Sciatic nerve (tissue), 2 donors: ENCODE data around the gene PCDH12. TPM values are rescaled to one million over a fixed set of nuclear protein-coding genes. Genes with fewer than 3 reads are reported as not detected.
A peak's percentile ranks its signal among the peaks of the same experiment; 100 is the strongest.

Experiments used
- ATAC-seq: fragments of 200-7000 bp; cut with Tn5 transposase; one replicate; pipeline ENCODE4 v1.9.1; 2020; ENCODE audit warnings: mild to moderate bottlenecking, moderate library complexity
- DNase-seq: peaks from one replicate; pipeline ENCODE4 v3.0.0-alpha.2; 2020; ENCODE audit warnings: low spot score
- intact Hi-C: fragments of 100-400 bp; cut with DNase I; formaldehyde crosslinking; loops from one replicate; pipeline ENCODE4 v1.14.2; 2022
- total RNA-seq: library from RNA; stranded (reverse); fragmentation: NEBNext Ultra II Directional; extraction: Animal tissue kit (Norgen Biotek cat#: 25700); gene quantifications from one replicate; pipeline ENCODE4 v1.2.1, GENCODE V29; 2021
- donor health status: DM: no; HTN: no; CAD: no.
- donor health status: DM: no; HTN: no; CAD: no.

PCDH12 gene
- total RNA-seq, 1 donor from 2014 or later: 7.0 TPM

GRCh38 chr5:141968914-141969608 is 11.1 kb upstream of the PCDH12 start, which contains the start of gene RNF14:
TSS of gene RNF14 (plus strand) at chr5:141969105. CDS start at chr5:141973589, 4,484 bp downstream.
- DNase-seq (peak; percentile 95), ATAC-seq (peak; percentile 99)
- intact Hi-C loops: loop anchor here (10.0 kb wide), 1 partner anchor 94 kb away; the partner anchor contains the start of gene PCDH1

- no peak for DNase-seq
- ATAC-seq: no peak
- intact Hi-C loops: loop anchor here (10.0 kb wide), 1 partner anchor 92 kb away; the partner anchor contains the start of gene PCDH1
Observed at GRCh38 chr5:141966963-141967333, 8.9 kb upstream of the PCDH12 start.

- intact Hi-C loops: loop anchor here (10.0 kb wide), 1 partner anchor 92 kb away; the partner anchor contains the start of gene PCDH1
- no peak for ATAC-seq
- no peak for DNase-seq
Observed at GRCh38 chr5:141966275-141966962, 8.4 kb upstream of the PCDH12 start.

- ATAC-seq (no peak), DNase-seq (no peak)
- intact Hi-C loops: loop anchor here (10.0 kb wide), 1 partner anchor 90 kb away; the partner anchor contains the start of gene PCDH1
Observed at GRCh38 chr5:141965071-141965470, 7.1 kb upstream of the PCDH12 start.

GRCh38 chr5:141963701-141964100 is 5.7 kb upstream of the PCDH12 start:
- DNase-seq (no peak), ATAC-seq (no peak)
- intact Hi-C loops: loop anchor here (10.0 kb wide), 1 partner anchor 89 kb away; the partner anchor contains the start of gene PCDH1

GRCh38 chr5:141961466-141961865 is 3.5 kb upstream of the PCDH12 start:
- no peak for DNase-seq
- intact Hi-C loops: loop anchor here (10.0 kb wide), 1 partner anchor 87 kb away; the partner anchor contains the start of gene PCDH1
- no peak for ATAC-seq

- intact Hi-C loops: loop anchor here (10.0 kb wide), 1 partner anchor 86 kb away; the partner anchor contains the start of gene PCDH1
- ATAC-seq (peak; percentile 92), DNase-seq (peak; percentile 95)
Observed at GRCh38 chr5:141960449-141961323, 2.7 kb upstream of the PCDH12 start.

GRCh38 chr5:141960018-141960417 is 2.0 kb upstream of the PCDH12 start:
- no peak for DNase-seq
- ATAC-seq: no peak
- intact Hi-C loops: loop anchor here (10.0 kb wide), 1 partner anchor 85 kb away; the partner anchor contains the start of gene PCDH1

GRCh38 chr5:141958546-141959172 is 657 bp upstream of the PCDH12 start:
- intact Hi-C loops: loop anchor here (5.0 kb wide), 2 partner anchors 266 to 886 kb away; no protein-coding TSS in a partner anchor
- ATAC-seq (peak; percentile 13), DNase-seq (no peak)

- intact Hi-C loops: loop anchor here (5.0 kb wide), 2 partner anchors 265 to 885 kb away; no protein-coding TSS in a partner anchor
- ATAC-seq: no peak
- DNase-seq: no peak
Observed at GRCh38 chr5:141957367-141957996, 520 bp downstream of the PCDH12 start.

GRCh38 chr5:141954194-141954593 is 3.8 kb downstream of the PCDH12 start:
- DNase-seq: no peak
- ATAC-seq: no peak
- intact Hi-C loops: no loop called here

- ATAC-seq (no peak), DNase-seq (no peak)
- intact Hi-C loops: no loop called here
Observed at GRCh38 chr5:141952020-141952419, 6.0 kb downstream of the PCDH12 start.

- ATAC-seq (no peak), DNase-seq (no peak)
- intact Hi-C loops: no loop called here
Observed at GRCh38 chr5:141951332-141951781, 6.6 kb downstream of the PCDH12 start.

- no peak for ATAC-seq
- intact Hi-C loops: no loop called here
- DNase-seq: no peak
Observed at GRCh38 chr5:141950207-141951005, 7.6 kb downstream of the PCDH12 start.

- no peak for DNase-seq
- intact Hi-C loops: no loop called here
- no peak for ATAC-seq
Observed at GRCh38 chr5:141949511-141949910, 8.5 kb downstream of the PCDH12 start.

- no peak for DNase-seq
- intact Hi-C loops: no loop called here
- no peak for ATAC-seq
Observed at GRCh38 chr5:141948812-141949211, 9.2 kb downstream of the PCDH12 start.

GRCh38 chr5:141947316-141947715 is 10.7 kb downstream of the PCDH12 start:
- ATAC-seq (no peak), DNase-seq (no peak)
- intact Hi-C loops: no loop called here
